Activated gamma-delta T cell (primary cell): Measurements from ENCODE around the gene TMOD2.

Source experiments
- DNase-seq: peaks from one replicate; lab custom pipeline; 2025; lab: John Stamatoyannopoulos, UW

The TMOD2 gene

GRCh38 chr15:51818150-51818549 is 66.8 kb downstream of the TMOD2 start:
- no peak for DNase-seq

GRCh38 chr15:51825698-51826097 is 74.3 kb downstream of the TMOD2 start:
- DNase-seq = no peak

DNA sequence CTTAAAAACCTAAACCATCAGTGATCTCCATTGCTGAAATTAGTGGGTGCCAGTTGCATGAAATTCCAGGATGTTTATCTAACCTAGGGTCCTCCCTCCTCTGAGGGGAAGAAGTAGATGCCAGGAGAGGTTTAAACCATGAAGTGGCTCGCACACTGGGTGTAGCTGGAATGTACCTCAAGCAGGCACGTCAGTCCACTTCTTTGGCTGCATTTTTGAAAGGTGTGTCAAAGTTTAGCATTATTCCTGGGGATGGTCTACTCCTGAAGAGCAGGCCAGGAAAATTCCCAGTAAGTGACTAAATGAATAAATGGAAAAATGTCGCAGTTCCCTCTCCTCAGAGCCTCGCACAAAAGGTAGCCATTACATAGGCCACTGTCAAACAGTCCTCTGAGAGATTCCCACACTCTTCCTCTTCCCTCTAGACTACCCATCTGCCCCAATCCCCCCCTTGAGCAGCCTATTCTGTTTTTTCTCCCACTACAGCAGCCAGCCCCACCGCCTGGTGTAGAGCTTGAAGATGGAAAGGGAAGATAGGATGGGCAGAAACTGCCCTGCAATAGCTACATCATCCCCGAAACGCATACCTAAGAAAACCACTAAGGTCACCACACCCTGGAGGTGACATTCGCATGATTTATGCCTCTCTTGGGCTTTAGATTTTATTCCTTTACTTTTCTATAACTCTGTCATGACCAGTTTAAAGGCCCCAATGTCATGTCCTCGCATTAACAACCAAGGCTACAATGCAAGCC is 77.4 kb downstream of the TMOD2 start:
- DNase-seq = no peak

GRCh38 chr15:51829376-51830275 is 78.2 kb downstream of the TMOD2 start, which contains the start of gene TMOD3:
TMOD3 (plus strand) TSS chr15:51829653; CDS start chr15:51862885, 33,232 bp downstream.
- DNase-seq = peak; percentile 81

DNA sequence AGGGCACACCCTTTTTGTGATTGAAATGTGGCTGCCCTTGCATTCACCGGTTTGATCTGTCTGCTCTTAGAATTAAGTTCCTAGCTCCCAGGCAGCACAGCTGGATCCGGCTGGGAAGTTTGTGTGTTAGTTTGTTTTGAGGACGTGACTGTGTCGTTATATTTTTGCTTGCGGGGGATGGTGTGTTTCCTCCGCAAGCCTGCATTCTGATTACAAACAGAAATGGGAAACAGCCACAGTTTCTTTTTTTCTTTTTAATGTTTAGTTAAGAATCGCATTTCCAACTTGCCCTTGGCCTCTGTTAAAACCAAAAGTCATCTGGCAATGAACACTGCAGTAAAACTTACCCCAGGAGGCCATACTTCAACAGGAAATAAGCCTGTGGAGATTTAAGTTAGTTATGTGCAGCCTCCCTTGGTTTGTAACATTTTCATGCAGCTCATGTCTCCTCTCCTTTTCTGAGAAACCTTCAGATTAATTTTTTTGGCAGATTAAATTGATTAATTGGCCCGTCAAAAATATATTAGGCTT is 78.9 kb downstream of the TMOD2 start:
- DNase-seq = no peak

DNA sequence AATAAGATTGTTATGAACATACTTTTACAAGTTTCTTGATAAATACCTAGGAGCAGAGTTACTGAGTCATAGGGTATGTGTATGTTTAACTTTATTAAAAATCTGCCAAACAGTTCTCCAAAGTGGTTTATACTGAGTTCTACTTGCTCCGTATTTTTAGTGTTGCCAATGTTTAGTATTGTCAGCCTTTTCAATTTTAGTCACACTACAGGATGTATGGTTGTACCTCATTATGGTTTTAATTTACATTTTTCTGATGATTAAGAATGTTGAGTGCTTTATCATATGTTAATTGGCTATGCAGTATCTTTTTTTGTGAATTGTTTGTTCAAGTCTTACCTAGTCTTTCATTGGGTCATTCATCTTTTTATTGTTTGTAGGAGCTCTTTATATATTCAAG is 82.4 kb downstream of the TMOD2 start:
- DNase-seq = no peak

- DNase-seq = no peak
These were observed 86.4 kb downstream of the TMOD2 start for GRCh38 chr15:51837792-51838251.

DNA sequence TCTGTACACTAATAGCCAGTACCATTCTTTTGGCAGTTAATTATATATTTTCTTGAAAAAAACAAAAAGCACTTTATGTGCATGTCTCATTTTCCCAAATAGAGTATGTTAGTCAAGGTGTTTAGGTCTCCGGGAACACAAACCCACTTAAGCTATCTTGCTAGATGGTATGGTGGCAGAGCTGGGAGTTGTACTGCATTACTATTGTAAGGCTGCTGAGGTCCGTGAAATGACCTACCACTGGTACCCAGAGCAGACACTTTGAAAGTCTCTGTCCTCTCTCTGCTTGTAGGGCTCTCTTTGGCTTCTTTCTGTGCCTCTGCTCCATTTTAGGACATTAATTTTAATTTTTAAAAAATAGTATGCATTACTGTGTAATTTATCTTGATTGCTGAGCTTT is 86.9 kb downstream of the TMOD2 start:
- DNase-seq = no peak

GRCh38 chr15:51840692-51841091 is 89.3 kb downstream of the TMOD2 start:
- DNase-seq = no peak

DNA sequence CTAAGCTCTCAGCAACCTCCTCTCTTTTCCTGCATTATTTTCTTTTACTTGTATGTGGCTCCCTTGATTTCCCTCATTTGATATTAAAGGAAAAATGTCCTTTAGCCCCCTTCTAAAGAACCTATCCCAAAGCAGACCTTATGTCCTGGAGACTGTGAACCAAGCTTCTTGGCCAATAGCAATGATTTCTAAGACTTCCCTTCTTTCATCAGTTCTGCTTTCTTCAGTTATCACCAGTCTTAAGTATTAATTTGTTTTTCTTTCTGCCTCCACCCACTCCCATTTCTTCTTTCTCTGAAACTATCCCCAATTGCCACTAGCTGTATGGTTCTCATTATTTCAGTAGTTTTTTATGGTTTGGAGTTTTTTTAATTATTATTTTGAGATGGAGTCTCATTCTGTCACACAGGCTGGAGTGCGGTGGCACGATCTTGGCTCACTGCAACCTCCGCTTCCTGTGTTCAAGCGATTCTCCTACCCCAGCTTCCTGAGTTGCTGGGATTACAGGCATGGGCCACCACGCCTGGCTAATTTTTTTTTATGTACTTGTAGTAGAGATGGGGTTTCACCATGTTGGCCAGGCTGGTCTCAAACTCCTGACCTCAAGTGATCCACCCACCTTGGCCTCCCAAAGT is 90.1 kb downstream of the TMOD2 start:
- no peak for DNase-seq

DNA sequence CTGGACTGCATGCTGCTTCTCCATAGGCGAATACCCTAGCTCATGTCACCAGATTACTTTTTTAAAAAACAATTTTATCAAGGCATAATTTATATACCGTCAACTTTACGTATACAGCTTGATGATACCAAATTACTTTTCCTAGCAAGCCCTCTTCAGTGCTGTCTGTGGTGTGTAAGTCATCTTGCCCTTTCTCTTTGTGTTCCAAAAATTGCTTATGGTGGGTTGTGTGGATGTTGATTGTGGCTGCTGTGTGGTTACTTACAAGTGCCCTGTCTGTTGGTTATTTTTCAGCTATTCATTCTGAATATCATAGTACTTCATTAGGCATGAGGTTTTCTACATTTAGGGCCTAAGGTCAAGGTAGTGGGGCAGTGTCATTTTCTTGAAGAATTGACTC is 90.9 kb downstream of the TMOD2 start:
- DNase-seq = no peak

- no peak for DNase-seq
These were observed 91.7 kb downstream of the TMOD2 start for GRCh38 chr15:51842852-51843737.

- no peak for DNase-seq
These were observed 93.5 kb downstream of the TMOD2 start for GRCh38 chr15:51844747-51845426.

DNA sequence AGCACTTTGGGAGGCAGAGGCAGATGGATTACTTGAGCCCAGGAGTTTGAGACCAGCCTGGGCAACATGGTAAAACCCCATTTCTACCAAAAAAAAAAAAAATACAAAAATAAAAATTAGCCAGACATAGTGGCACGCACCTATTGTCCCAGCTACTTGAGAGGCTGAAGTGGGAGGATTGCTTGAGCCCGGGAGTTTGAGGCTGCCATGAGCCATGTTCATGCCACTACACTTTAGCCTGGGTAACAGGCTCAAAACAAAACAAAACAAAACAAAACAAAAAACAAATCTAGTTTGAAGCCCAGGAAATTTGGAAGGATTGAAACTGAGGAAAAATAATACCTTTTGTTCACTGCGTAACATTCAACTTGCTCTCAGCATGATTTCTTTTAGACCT is 94.7 kb downstream of the TMOD2 start:
- DNase-seq = no peak

DNA sequence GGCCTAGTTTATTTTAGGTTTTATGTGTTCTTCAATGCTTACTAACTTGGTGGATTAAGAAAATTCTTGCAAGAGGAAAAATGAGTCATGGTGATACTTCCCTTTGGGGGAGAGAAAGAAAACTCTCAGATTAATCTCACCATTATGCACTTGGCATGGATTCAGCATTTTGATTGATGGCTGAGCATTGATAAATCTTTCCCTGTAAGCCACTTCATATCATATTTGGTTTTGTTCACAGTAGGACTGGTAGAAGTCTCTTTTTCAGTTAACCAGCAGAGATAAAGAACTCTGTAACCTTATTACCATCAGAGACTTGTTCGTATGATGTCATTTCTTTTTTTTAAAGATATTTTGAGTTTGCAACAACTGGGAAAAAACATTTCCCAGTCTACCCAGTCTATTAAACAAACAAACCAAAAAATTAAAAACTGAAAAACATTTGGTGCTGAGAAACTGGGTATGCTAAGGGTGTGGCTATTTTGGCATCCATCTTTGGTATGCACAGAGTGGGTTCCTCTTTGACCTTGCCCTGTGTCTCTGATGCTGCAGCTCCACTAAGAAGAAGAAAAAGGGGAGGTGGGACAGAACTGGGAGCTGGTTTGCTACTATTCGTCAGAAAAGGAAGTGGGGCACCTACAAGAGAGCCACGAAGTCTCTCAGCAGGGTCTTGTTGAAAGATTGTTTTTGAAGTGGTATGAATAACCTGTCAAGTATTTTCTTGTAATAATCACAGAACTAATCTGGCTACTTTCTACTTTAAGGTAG is 95.2 kb downstream of the TMOD2 start:
- DNase-seq = no peak

- no peak for DNase-seq
These were observed 97.4 kb downstream of the TMOD2 start for GRCh38 chr15:51848811-51849210.

GRCh38 chr15:51849860-51850259 is 98.5 kb downstream of the TMOD2 start:
- DNase-seq = no peak

- no peak for DNase-seq
These were observed 102.6 kb downstream of the TMOD2 start for GRCh38 chr15:51853998-51854397.

GRCh38 chr15:51855612-51856011 is 104.2 kb downstream of the TMOD2 start:
- DNase-seq = no peak
